WTC11 (cell line): ENCODE measurements around the gene SMYD1. TPM values are rescaled to one million over a fixed set of nuclear protein-coding genes. Genes with fewer than 3 reads are reported as not detected.

Source experiments
- ATAC-seq: fragments of 200-7000 bp; cut with Tn5 transposase; 2 replicates; pipeline ENCODE4 v1.10.0; 2021; ENCODE audit warnings: mild to moderate bottlenecking, moderate library complexity
- CTCF ChIA-PET: fragments of 300-600 bp; sonication (Branson Sonifier 250); formaldehyde crosslinking; loops from one replicate; lab custom pipeline; 2021; ENCODE audit warnings: antibody characterized with exemption; lab: Charles Lee
- POLR2A ChIA-PET: fragments of 350-600 bp; sonication (Branson Sonifier 250); formaldehyde crosslinking; loops from one replicate; lab custom pipeline; 2021; ENCODE audit warnings: antibody characterized with exemption; lab: Charles Lee
- DNase-seq: peaks from one replicate; pipeline ENCODE4 v3.0.0; 2021; ENCODE audit warnings: low spot score
- H3K27ac Mint-ChIP-seq: 2 replicates; pipeline ENCODE4 v1.8.0; 2021; ENCODE audit warnings: mixed read lengths
- H3K27me3 Mint-ChIP-seq: 2 replicates; pipeline ENCODE4 v1.8.0; 2021; ENCODE audit warnings: low read depth, mild to moderate bottlenecking, moderate library complexity, mixed read lengths
- H3K36me3 Mint-ChIP-seq: 2 replicates; pipeline ENCODE4 v1.8.0; 2021; ENCODE audit warnings: mixed read lengths
- H3K4me1 Mint-ChIP-seq: 2 replicates; pipeline ENCODE4 v1.8.0; 2022; ENCODE audit warnings: mixed read lengths
- H3K4me3 Mint-ChIP-seq: 2 replicates; pipeline ENCODE4 v1.8.0; 2021; ENCODE audit warnings: mild to moderate bottlenecking, moderate library complexity, mixed read lengths
- H3K9me3 Mint-ChIP-seq: 2 replicates; pipeline ENCODE4 v1.8.0; 2021; ENCODE audit warnings: mixed read lengths
- AFF4 ChIP-seq: sonication (generic); formaldehyde crosslinking; IDR thresholded peaks from 2 replicates; pipeline ENCODE4 v1.8.1; 2023; ENCODE audit warnings: mild to moderate bottlenecking, missing genetic modification reagents, borderline replicate concordance
- ATF1 ChIP-seq: sonication (generic); formaldehyde crosslinking; IDR thresholded peaks from 2 replicates; pipeline ENCODE4 v1.8.1; 2023; ENCODE audit warnings: mild to moderate bottlenecking, moderate library complexity, missing genetic modification reagents
- FOXP1 ChIP-seq: sonication (generic); formaldehyde crosslinking; IDR thresholded peaks from 2 replicates; pipeline ENCODE4 v1.8.0; 2022; ENCODE audit warnings: missing genetic modification reagents, mild to moderate bottlenecking, moderate library complexity, borderline replicate concordance
- GABPB1 ChIP-seq: sonication (generic); formaldehyde crosslinking; IDR thresholded peaks from 2 replicates; pipeline ENCODE4 v1.8.1; 2023; ENCODE audit warnings: mild to moderate bottlenecking, missing genetic modification reagents
- IRF2 ChIP-seq: sonication (generic); formaldehyde crosslinking; IDR thresholded peaks from 2 replicates; pipeline ENCODE4 v1.8.0; 2022; ENCODE audit warnings: low read depth, missing genetic modification reagents, borderline replicate concordance
- JAZF1 ChIP-seq: fragments of 250-450 bp; sonication (Bioruptor Pico); IDR thresholded peaks from 2 replicates; pipeline ENCODE4 v1.9.0; 2021; ENCODE audit warnings: moderate library complexity, mild to moderate bottlenecking, inconsistent platforms
- JUN ChIP-seq: sonication (generic); formaldehyde crosslinking; IDR thresholded peaks from 2 replicates; pipeline ENCODE4 v1.8.0; 2023; ENCODE audit warnings: mild to moderate bottlenecking, missing genetic modification reagents
- MXD4 ChIP-seq: fragments of 250-450 bp; sonication (Bioruptor Pico); IDR thresholded peaks from 2 replicates; pipeline ENCODE4 v1.8.0; 2021; ENCODE audit warnings: mild to moderate bottlenecking, moderate library complexity, borderline replicate concordance
- NFE2L1 ChIP-seq: sonication (generic); formaldehyde crosslinking; IDR thresholded peaks from 2 replicates; pipeline ENCODE4 v1.8.1; 2023; ENCODE audit warnings: missing genetic modification reagents
- NR2C2 ChIP-seq: sonication (generic); formaldehyde crosslinking; IDR thresholded peaks from 2 replicates; pipeline ENCODE4 v1.8.0; 2022; ENCODE audit warnings: mild to moderate bottlenecking, missing genetic modification reagents
- PRRX2 ChIP-seq: fragments of 250-450 bp; sonication (Bioruptor Pico); IDR thresholded peaks from 2 replicates; pipeline ENCODE4 v1.8.0; 2021; ENCODE audit warnings: mild to moderate bottlenecking
- RORB ChIP-seq: fragments of 250-450 bp; sonication (Bioruptor Pico); IDR thresholded peaks from 2 replicates; pipeline ENCODE4 v1.9.0; 2021; ENCODE audit warnings: mild to moderate bottlenecking
- SMAD4 ChIP-seq: sonication (generic); formaldehyde crosslinking; IDR thresholded peaks from 2 replicates; pipeline ENCODE4 v1.8.0; 2022; ENCODE audit warnings: mild to moderate bottlenecking, missing genetic modification reagents
- SP1 ChIP-seq: sonication (generic); formaldehyde crosslinking; conservative IDR thresholded peaks from 2 replicates; pipeline ENCODE4 v1.8.1; 2022; ENCODE audit warnings: missing genetic modification reagents
- TCF7 ChIP-seq: sonication (generic); formaldehyde crosslinking; IDR thresholded peaks from 2 replicates; pipeline ENCODE4 v1.8.0; 2022; ENCODE audit warnings: mild to moderate bottlenecking, low read depth, missing genetic modification reagents, moderate library complexity
- TEAD4 ChIP-seq: sonication (generic); formaldehyde crosslinking; IDR thresholded peaks from 2 replicates; pipeline ENCODE4 v1.8.0; 2022; ENCODE audit warnings: mild to moderate bottlenecking, missing genetic modification reagents
- ZBTB21 ChIP-seq: sonication (generic); formaldehyde crosslinking; IDR thresholded peaks from 2 replicates; pipeline ENCODE4 v1.8.1; 2023; ENCODE audit warnings: mild to moderate bottlenecking, missing genetic modification reagents, borderline replicate concordance
- ZMAT4 ChIP-seq: fragments of 250-450 bp; sonication (Bioruptor Pico); IDR thresholded peaks from 2 replicates; pipeline ENCODE4 v1.9.0; 2021; ENCODE audit warnings: mild to moderate bottlenecking
- ZNF317 ChIP-seq: sonication (generic); formaldehyde crosslinking; IDR thresholded peaks from 2 replicates; pipeline ENCODE4 v1.8.1; 2023; ENCODE audit warnings: low read depth, mild to moderate bottlenecking, moderate library complexity, missing genetic modification reagents, borderline replicate concordance
- ZNF671 ChIP-seq: fragments of 250-450 bp; sonication (Bioruptor Pico); IDR thresholded peaks from 2 replicates; pipeline ENCODE4 v1.8.0; 2021; ENCODE audit warnings: mild to moderate bottlenecking
- total RNA-seq: library from RNA; stranded (reverse); gene quantifications from 3 replicates; pipeline ENCODE4 v1.2.3, GENCODE V29; 2021
- TF ChIP-seq, protein P1 (sequence below): fragments of 250-450 bp; sonication (Bioruptor Pico); IDR thresholded peaks from 2 replicates; pipeline ENCODE4 v1.9.0; 2021; ENCODE audit warnings: moderate library complexity, mild to moderate bottlenecking, inconsistent platforms, borderline replicate concordance
- TF ChIP-seq, protein P2 (sequence below): sonication (generic); formaldehyde crosslinking; IDR thresholded peaks from 2 replicates; pipeline ENCODE4 v1.8.0; 2022; ENCODE audit warnings: mild to moderate bottlenecking, missing genetic modification reagents
- TF ChIP-seq, protein P3 (sequence below): sonication (generic); formaldehyde crosslinking; IDR thresholded peaks from 2 replicates; pipeline ENCODE4 v1.8.1; 2023; ENCODE audit warnings: mild to moderate bottlenecking, missing genetic modification reagents

SMYD1 gene
- total RNA-seq, 1 experiment from 2014 or later, result not detected

GRCh38 chr2:88049622-88050021 is 18.0 kb upstream of the SMYD1 start:
- H3K9me3 Mint-ChIP-seq, result no peaks in the 10 kb centered on the region
- ATAC-seq, result no peak
- no peak for TF ChIP-seq SP1 (CRISPR knock-in tag)
- no peak for TF ChIP-seq PRRX2 (CRISPR knock-in tag)
- no peak for TF ChIP-seq SMAD4
- no peak for TF ChIP-seq ZMAT4
- no peak for TF ChIP-seq JUN (CRISPR knock-in tag)
- no peak for TF ChIP-seq ZBTB21 (CRISPR knock-in tag)
- TF ChIP-seq, protein P1, sequence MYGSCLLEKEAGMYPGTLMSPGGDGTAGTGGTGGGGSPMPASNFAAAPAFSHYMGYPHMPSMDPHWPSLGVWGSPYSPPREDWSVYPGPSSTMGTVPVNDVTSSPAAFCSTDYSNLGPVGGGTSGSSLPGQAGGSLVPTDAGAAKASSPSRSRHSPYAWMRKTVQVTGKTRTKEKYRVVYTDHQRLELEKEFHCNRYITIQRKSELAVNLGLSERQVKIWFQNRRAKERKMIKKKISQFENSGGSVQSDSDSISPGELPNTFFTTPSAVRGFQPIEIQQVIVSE (CRISPR knock-in tag), result no peak
- TF ChIP-seq, protein P2, sequence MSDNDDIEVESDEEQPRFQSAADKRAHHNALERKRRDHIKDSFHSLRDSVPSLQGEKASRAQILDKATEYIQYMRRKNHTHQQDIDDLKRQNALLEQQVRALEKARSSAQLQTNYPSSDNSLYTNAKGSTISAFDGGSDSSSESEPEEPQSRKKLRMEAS, result no peak
- TF ChIP-seq ZNF671 (CRISPR knock-in tag), result no peak
- no peak for TF ChIP-seq RORB
- TF ChIP-seq, all 79 proteins: peak for 0
- ChIA-PET CTCF (interaction anchor here (1.2 kb wide), 1 partner anchor 11 kb away, joined by 6 read pairs; no protein-coding TSS in a partner anchor), POLR2A (no interaction called here)
- Mint-ChIP-seq H3K36me3 (peaks cover 1% of the 10 kb centered on the region; the same call in 1 of the 2 replicates), H3K4me3 (no peak overlapping the region), H3K27ac (0 out of 2 replicates have a peak overlapping the region, but pooled peaks have one; percentile 32), H3K27me3 (no peaks in the 10 kb centered on the region), H3K4me1 (peaks cover 14% of the 10 kb centered on the region)
- DNase-seq, result no peak

GRCh38 chr2:88051792-88052191 is 15.8 kb upstream of the SMYD1 start:
- no peak for DNase-seq
- H3K27me3 Mint-ChIP-seq, result no peaks in the 10 kb centered on the region
- no peak for TF ChIP-seq ZNF317 (CRISPR knock-in tag)
- TF ChIP-seq, protein P1 (CRISPR knock-in tag), result no peak
- no peak for TF ChIP-seq AFF4
- TF ChIP-seq, all 79 proteins: peak for 0
- Mint-ChIP-seq H3K27ac (no peak overlapping the region), H3K9me3 (no peaks in the 10 kb centered on the region), H3K4me1 (peaks cover 26% of the 10 kb centered on the region), H3K36me3 (peaks cover 3% of the 10 kb centered on the region; the same call in 1 of the 2 replicates), H3K4me3 (no peak overlapping the region)
- ATAC-seq, result no peak
- ChIA-PET POLR2A (no interaction called here), CTCF (no interaction called here)

- no peaks in the 10 kb centered on the region for H3K9me3 Mint-ChIP-seq
- H3K36me3 Mint-ChIP-seq, result peaks cover 3% of the 10 kb centered on the region; the same call in 1 of the 2 replicates
- no peaks in the 10 kb centered on the region for H3K27me3 Mint-ChIP-seq
- ChIA-PET POLR2A (no interaction called here), CTCF (no interaction called here)
- no peak for ATAC-seq
- H3K27ac Mint-ChIP-seq, result peak overlapping the region; percentile 55
- H3K4me3 Mint-ChIP-seq, result no peak overlapping the region
- peaks cover 26% of the 10 kb centered on the region for H3K4me1 Mint-ChIP-seq
- TF ChIP-seq NFE2L1 (no peak), IRF2 (CRISPR knock-in tag) (no peak), MXD4 (CRISPR knock-in tag) (no peak), JAZF1 (CRISPR knock-in tag) (no peak), TEAD4 (CRISPR knock-in tag) (no peak), FOXP1 (CRISPR knock-in tag) (no peak), NR2C2 (no peak), TCF7 (no peak), ATF1 (CRISPR knock-in tag) (no peak), GABPB1 (CRISPR knock-in tag) (no peak)
- TF ChIP-seq, protein P3, sequence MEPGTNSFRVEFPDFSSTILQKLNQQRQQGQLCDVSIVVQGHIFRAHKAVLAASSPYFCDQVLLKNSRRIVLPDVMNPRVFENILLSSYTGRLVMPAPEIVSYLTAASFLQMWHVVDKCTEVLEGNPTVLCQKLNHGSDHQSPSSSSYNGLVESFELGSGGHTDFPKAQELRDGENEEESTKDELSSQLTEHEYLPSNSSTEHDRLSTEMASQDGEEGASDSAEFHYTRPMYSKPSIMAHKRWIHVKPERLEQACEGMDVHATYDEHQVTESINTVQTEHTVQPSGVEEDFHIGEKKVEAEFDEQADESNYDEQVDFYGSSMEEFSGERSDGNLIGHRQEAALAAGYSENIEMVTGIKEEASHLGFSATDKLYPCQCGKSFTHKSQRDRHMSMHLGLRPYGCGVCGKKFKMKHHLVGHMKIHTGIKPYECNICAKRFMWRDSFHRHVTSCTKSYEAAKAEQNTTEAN, result no peak
- DNase-seq, result no peak
Observed at GRCh38 chr2:88053296-88053695, 14.3 kb upstream of the SMYD1 start.
